Stimulated activated CD4-positive, alpha-beta T cell treated with anti-CD3 and anti-CD28 coated beads, Interleukin-15, amount 100 ng/mL, for 1 hour (primary cell): ENCODE measurements around the gene TMUB2.
"Not testable (repeated sequence)": the region's sequence is repeated elsewhere in the genome, so short reads cannot be mapped to it uniquely, and the experiment has no call there.

ENCODE experiments used
- DNase-seq, 2 donors: peaks; one replicate each; pipeline ENCODE4 v3.0.0-alpha.2; 2020; ENCODE audit warnings: low read depth in 1 of 2, low spot score in 1 of 2

Gene TMUB2

DNA sequence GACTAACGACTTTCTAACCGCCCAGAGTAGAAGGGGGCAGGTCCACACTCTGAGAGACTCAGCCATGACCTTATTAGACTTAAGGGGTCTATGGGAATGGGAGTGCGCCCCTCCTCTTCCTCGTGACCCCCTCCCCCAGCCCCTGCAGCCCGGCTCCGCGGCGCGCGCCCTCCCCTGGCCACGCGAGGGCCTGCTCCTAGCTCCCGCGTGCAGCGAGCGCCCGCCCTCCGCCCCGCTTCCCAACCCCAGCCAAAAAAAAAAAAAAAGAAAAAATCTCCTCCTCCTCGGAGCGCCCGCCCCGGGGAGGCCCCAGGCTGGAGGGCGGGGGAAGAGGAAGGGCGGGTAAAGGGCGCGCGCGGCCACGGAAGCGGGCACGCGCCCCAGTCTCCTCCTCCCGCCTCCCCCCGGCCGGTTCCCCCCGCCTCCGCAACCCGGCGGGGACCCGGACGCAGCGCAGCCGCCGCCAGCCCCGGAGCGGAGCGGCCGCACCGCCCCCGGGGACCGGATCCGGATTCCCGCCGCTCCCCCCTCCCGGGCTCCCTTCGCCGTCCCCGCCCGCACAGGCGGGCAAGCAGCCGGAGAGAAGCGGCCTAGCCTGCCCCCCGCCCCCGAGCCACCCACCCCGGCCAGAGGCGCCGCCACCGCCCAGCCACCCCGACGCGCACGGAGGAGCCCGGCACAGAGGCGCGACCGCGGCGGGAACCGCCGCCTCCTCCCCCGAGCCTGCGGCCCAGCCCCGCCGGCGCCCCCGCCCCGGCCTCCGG is 31.8 kb downstream of the TMUB2 start:
- peak; percentile 81 to 84 for DNase-seq

DNA sequence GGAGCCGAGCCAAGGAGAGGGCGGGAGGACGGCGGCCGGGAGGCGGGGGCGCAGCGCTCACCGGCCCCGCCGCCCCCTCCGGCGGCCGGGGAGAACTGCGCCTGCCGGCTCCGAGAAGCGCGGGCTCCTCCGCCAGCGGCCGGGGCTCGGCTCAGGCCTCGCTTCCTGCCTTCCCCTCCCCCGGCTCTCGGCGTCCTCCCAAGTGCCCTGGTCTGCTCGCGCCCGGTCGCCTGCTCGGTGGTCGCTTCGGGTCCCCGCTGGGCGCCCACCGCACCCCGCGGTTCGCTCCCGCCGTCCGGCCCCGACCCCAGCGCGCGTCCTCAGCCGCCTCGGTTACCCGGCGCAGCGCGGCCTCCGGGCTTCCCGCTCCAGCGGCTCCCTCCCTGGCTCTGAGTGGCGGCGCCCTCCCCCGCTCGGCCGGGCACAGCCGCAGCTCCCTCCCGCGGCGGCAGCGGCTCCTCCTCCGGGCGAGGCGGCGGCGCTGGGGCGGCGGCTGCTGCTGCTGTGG is 32.4 kb downstream of the TMUB2 start:
- peak; percentile 55 to 62 for DNase-seq

DNA sequence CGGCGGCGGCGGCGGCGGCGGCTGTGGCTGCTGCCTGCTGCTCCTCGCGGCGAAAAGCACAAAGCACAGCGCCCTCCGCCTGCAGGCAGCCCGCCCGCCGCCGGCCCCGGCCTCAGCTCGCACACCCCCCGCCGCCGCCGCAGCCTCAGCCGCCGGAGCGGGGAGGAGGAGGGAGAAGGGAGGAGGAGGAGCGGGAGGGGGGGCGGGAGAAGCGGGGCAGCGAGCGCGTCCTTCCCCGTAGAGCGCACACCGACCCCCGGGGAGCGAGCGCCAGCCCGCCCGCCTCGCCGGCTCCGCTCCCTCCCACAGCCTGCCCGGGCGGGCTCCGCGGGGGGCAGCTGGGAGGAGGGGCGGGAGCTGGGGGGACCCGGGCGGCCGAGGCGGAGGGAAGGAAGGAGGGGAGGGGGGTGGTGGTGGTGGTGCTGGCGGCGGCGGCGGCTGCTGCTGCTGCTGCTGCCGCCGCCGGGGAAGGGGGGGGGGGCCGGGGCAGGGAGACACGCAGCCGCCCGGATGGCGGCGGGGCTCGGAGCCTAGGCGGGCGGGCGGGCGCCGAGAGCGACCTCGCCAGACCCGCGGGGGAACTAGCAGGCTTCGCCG is 32.9 kb downstream of the TMUB2 start, which contains the start of gene UBTF:
Gene UBTF, minus strand, starts transcription at position 60 of the 597 bp plus-strand sequence. CDS start 1,446 bp downstream, outside the sequence.
- peak; percentile 58 for DNase-seq

DNA sequence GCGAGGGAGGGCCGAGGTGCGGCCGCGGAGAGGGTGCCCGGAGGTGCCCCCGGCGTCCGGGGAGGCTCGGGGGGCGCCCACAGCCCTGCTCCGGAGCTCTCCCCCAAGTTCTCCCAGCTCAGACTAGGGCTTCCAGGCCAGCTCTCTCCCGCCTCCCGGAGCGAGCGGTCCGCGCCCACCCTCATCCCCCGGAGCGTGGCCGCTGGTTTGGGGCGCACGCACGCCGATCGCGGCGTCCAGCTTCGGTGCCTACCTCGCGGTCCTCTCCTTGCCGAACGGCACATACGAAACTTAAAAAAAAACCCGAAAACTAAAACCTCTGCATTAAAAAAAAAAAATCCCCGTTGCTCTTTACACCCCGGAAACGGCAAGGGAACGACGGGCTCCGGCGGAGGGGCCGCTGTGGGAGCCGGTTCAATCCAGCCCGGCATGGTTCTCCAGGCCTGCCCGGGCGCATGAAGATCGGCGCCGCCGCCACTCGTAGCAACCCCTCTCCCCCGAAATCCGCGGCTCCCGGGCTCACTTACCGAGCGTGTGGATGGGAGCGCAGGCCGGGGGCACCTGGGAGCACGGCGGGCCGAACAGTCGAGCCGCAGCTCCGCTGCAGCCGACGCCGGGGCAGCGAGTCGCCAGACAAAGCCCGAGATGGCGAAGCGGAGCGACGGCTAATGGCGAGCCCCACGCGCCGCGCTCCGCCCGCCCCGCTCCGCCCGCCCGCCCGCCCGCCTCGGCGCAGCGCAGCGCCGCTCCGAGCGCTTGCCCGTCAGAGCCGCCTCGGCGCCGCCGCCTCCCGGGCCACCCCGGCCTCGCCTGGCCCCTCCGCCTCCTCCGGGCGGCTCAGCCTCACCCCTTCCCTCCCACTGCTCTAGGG is 33.7 kb downstream of the TMUB2 start:
- peak in 1 of 2 donors; percentile 49 for DNase-seq

DNA sequence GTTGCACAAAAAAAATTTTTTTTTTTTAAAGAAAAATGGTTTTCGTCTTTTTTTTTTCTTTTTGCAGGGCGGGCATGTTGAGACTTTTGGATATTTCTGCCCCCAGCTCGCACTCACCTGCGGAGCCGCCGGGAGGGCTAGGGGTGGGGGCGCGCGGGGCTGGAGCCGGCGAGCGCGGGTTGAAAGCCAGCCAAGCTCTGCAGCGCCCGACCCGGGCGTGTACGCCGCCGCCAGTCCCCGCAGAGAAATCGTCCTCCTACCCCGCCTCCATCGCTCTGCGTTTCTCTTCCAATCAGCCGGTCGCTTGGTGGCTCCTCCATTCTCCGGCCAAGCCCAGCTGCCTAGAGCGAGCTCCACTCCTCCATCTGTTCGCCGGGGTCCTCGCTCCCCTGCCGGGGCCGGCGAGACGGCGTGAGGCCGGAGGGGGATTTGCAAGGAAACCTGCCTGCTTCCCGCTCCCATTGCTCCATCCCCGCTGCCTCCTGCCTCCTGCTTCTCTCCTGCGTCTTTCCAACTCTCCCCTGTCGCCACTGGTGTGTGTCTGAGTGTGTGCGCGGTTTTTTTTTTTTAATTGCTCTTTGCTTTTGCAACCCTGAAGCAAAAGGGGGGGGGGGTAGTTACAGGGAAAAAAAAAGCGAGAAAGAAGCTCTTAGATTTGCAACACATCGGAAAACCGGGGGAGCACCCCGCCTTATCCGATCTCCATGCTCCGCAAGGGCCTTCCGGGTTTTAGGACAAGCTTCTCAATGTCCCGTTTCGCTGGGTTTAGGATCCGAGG is 34.5 kb downstream of the TMUB2 start:
- peak in 1 of 2 donors; percentile 45 for DNase-seq

DNA sequence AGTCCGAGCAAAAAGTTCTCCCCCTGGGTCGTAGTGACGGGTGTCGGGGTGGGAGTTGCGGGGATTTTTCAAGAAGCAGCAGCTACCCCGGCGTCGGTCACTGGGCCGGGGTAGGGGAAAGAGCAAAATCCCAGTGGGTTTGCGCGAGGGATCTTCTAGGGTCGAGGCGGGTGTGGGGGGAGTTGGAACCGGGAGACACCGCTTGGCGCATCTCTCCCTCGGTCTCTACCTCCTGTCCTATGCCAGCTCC is 35.0 kb downstream of the TMUB2 start:
- no peak for DNase-seq

DNA sequence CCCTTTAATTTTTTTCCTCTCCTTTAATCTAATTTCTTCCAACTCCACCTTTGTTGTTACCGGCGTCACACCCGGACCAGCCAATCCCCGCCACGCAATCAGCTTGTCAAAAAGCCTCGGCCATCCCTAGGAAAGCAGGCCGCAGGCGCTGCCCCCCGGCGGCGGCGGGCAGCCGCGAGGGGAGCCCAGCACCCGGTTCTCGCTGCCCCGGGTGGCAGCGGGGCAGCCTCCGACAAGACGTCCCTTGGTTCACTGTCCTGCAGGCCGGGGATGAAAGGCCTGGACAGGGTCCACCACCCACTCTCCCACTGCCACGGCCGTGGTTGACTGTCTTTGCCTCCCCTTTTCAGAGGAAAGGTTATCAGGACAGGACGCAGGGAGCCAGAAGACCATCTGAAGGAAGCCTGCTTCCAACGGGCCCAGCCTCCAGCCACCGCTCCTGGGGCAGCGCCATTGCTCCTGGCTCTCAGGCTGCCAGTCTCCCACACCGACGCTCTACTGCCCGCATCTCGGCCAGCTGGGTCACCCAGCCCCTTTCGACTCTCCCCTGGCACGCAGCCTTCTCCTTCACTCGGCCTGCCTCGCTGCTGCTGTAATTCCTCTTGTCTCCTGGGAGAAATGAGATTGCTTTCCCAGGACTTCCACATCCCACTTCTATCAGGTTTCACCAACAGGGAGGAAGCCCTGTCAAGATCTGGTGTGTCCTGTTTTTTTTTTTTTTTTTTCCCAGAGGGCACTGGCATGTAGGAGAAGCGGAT is 35.5 kb downstream of the TMUB2 start:
- DNase-seq: no peak

DNA sequence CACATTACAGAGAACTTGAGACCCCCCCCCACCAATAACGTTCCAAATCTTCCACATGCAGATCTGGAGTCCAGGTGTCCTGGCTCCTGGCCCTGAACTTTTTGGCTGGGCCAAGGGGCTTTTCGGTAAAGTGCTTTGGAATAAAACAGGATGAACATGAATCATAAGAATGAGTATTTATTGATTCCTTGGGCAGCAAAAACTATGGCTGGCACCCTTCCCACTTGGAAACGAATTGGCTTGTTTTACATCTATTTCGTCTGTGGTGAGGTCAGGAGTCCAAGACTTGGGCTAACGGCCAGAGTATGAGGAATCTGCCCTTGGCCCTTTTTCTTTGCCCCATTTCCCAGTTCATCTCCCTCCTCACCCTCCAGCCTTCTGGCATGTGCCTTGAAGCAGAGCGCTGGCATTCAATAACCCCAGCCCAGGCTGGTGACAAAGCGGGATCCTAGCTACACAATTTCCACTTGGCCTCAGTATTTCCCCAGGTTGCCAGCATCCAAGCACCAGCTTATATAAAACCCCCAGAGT is 36.8 kb downstream of the TMUB2 start:
- no peak for DNase-seq

DNA sequence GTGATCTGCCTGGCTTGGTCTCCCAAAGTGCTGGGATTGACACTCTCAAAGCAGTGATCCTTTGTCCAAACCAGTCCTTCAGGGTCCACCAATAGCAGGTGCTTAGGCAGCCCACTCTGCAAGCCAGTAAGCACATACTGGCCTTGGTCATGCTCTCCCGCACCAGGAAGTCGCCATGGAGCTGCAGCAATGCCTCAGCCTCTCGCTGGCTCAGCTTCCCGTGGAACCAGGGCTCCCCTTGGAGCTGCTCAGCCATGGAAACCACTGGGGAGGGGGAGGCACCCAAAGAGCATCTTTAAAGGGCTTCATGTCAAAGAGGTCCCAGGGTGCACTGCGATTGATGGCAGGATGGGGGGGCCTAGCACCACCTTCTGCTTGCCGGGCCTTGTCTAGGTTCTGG is 42.3 kb downstream of the TMUB2 start:
- DNase-seq: no peak

DNA sequence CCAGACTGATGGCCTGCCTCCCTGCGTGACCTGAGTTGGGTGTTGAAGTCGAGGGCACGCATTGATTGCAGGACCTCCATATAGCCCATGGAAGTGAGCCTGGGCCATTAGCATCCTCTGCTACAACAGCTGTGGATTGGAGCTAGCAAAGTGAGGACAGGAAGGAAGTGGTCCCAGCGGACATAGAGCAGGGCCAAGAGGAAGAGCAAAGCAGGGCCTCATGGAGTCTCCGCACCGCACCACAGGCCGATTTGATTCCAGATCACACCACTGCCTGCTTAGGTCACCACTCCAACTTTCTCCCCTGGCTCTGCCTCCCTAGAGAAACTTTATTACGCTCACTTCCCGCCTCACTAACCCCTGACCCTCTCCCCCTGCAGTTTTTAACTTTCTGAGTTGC is 43.4 kb downstream of the TMUB2 start:
- no peak for DNase-seq

DNA sequence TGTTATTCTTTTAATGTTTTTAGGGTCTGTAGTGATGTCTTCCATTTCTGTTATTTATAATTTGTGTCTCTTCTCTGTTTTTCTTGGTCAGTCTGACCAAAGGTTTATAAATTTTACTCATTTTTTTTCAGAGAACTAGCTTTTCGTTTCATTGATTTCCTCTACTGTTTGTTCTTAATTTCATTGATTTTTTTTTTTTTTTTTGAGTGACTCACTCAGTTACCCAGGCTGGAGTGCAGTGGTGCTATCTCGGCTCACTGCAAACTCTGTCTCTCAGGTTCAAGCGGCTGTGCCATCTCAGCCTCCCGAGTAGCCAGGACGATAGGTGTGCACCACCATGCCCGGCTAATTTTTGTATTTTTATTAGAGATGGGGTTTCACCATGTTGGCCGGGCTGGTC is 45.3 kb downstream of the TMUB2 start:
- no peak for DNase-seq

DNA sequence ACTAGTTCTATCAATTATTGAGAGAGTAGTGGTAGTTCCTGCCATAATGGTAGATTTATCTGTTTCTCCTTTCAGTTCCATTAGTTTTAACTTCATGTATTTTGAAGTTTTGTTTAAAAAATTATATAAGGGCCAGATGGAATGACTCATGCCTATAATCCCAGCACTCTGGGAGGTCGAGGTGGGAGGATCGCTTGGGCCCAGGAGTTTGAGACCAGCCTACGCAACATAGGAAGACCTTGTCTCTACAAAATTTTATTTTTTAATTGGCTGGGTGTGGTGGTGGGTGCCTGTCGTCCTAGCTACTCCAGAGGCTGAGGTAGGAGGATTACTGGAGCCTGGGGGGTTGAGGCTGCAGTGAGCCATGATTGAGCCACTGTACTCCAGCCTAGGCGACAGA is 46.8 kb downstream of the TMUB2 start:
- no peak for DNase-seq

DNA sequence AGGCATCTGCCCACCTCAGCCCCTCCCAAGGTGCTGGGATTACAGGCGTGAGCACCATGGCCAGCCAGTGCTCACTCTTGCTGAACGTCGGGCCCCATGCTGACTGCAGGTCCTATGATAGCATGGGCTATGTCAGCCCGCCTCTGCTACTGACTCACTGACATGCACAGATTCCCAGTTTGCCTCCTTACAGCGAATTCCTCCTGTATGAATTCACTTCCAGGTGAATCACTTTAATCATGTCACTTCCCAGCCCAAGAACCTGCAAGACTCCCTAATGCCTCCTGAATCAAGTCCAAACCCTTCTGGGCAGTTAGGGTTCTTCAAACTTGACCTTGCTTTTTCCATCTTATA is 48.8 kb downstream of the TMUB2 start:
- no peak for DNase-seq

DNA sequence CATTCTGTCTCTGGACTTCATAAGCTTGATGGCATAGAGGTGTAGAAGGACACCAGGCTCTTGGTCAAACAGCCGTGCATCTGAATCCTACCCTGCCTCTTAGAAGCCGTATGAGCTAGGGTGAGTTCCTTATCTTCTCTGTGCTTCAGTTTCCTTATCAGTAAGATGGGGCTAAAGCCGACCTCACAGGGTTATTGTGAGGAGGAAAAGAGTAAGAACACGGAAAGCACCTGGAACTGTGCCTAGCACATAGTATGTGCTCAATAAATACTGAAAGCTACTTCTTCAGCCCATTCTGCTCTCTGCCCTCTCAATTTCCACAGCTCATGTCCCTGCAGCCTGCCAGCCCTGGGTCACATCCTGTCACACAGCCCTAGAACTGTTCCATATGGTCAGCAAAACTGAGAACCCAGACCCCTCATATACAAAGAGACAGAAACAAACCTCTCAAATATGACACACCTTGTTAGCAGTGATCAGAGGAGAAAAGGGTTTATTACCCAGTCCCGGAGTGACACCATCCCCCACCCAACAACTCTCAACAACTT is 49.7 kb downstream of the TMUB2 start:
- DNase-seq: no peak

DNA sequence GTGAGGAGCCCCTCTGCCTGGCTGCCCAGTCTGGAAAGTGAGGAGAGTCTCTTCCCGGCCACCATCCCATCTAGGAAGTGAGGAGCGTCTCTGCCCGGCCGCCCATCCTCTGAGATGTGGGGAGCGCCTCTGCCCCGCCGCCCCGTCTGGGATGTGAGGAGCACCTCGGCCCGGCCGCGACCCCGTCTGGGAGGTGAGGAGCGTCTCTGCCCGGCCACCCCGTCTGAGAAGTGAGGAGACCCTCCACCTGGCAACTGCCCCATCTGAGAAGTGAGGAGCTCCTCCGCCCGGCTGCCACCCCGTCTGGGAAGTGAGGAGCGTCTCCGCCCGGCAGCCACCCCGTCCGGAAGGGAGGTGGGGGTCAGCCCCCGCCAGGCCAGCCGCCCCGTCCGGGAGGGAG is 51.1 kb downstream of the TMUB2 start:
- not testable (repeated sequence) for DNase-seq

DNA sequence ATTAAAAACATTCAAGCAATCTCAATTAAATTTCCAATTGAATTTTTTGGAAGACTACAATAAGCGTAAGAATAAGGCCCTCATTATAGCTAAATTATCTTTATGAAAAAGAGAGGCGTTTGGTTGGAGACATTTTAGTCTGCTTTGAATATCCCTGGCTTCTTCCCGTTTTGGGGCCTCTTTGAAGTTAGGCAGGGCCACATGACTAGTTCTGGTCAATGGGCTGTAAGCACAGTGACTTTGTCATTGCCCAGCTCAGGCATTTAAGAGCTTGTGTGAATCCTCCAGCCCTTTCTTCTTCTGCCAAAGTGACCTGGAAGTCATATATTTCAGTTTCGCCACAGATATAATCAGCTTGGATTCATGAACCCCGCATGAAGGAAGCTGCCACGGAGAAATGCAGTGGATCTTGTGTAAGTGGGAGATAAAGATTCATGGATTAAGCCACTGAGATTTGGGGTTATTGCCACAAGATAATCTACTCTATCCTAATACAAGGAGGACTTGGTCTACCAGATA is 54.4 kb downstream of the TMUB2 start:
- DNase-seq: no peak
